Measurements from ENCODE around the gene CNN2.

- TF ChIP-seq CTCF (IDR thresholded peaks at IDR 0.05) (no peak), ZFX (IDR thresholded peaks at IDR 0.05; ENCODE audit: borderline replicate concordance) (no peak)
Observed at GRCh38 chr19:1006711-1007398, 19.6 kb upstream of the CNN2 start.
